Cardiac muscle cell (in vitro differentiated cells and primary cell): Measurements from ENCODE around the gene USP24. TPM values are rescaled to one million over a fixed set of nuclear protein-coding genes. Genes with fewer than 3 reads are reported as not detected.

Source experiments
- DNase-seq, 2 donors: peaks; one replicate each; pipeline versions ENCODE4 v3.0.0 to v3.0.0-alpha.2; 2010 to 2017; ENCODE audit warnings: low read depth in 1 of 2, low spot score in 1 of 2
- H3K27ac ChIP-seq: fragments of 200-600 bp; sonication (generic); 2 replicates; pipeline ENCODE4 v1.5.1; 2016
- H3K27me3 ChIP-seq: fragments of 200-600 bp; sonication (generic); 2 replicates; pipeline ENCODE4 v1.6.0; 2016; ENCODE audit warnings: control low read depth
- H3K36me3 ChIP-seq: fragments of 200-600 bp; sonication (generic); 2 replicates; pipeline ENCODE4 v1.5.1; 2016; ENCODE audit warnings: control low read depth
- H3K4me1 ChIP-seq: fragments of 200-600 bp; sonication (generic); 2 replicates; pipeline ENCODE4 v1.8.1; 2017; ENCODE audit warnings: low read depth, mild to moderate bottlenecking, mixed run types
- H3K4me3 ChIP-seq: fragments of 200-600 bp; sonication (generic); 2 replicates; pipeline ENCODE4 v1.5.1; 2016; ENCODE audit warnings: mild to moderate bottlenecking
- H3K9me3 ChIP-seq: fragments of 200-600 bp; sonication (generic); 2 replicates; pipeline ENCODE4 v1.5.1; 2017; ENCODE audit warnings: low read depth, mild to moderate bottlenecking, control low read depth
- CTCF ChIP-seq: IDR thresholded peaks from 2 replicates; pipeline ENCODE4 v1.5.1; 2012; ENCODE audit warnings: low read depth, mild to moderate bottlenecking, low read length
- polyA plus RNA-seq: library from polyadenylated mRNA; unstranded; fragments of >200 nt; fragmentation: Nextera tagmentation; extraction: Ambion mirVana; gene quantifications from 2 replicates; pipeline ENCODE4 v1.2.1, GENCODE V29; 2016
- total RNA-seq: library from RNA; depleted of rRNA; stranded (reverse); fragments of >200 nt; gene quantifications from 2 replicates; pipeline ENCODE4 v1.2.3, GENCODE V29; 2016

USP24 gene
- total and polyA plus RNA-seq, 2 experiments from 2014 or later, result 8.0 to 34.9 TPM

- Histone ChIP-seq H3K9me3 (no peaks in the 10 kb centered on the region), H3K27me3 (no peaks in the 10 kb centered on the region), H3K36me3 (no peaks in the 10 kb centered on the region), H3K4me1 (peaks cover 30% of the 10 kb centered on the region), H3K4me3 (peak overlapping the region; percentile 61), H3K27ac (no peak overlapping the region)
- no peak for TF ChIP-seq CTCF
- no peak for DNase-seq
Measured at GRCh38 chr1:55212349-55213150, 2.6 kb downstream of the USP24 start.

GRCh38 chr1:55211863-55212262, 3.3 kb downstream of the USP24 start:
- Histone ChIP-seq H3K4me3 (no peak overlapping the region), H3K27me3 (no peaks in the 10 kb centered on the region), H3K9me3 (no peaks in the 10 kb centered on the region), H3K4me1 (peaks cover 30% of the 10 kb centered on the region), H3K27ac (no peak overlapping the region), H3K36me3 (no peaks in the 10 kb centered on the region)
- no peak for DNase-seq
- no peak for TF ChIP-seq CTCF

GRCh38 chr1:55210990-55211801, 4.0 kb downstream of the USP24 start:
- H3K36me3 ChIP-seq, result no peaks in the 10 kb centered on the region
- peaks cover 34% of the 10 kb centered on the region for H3K4me1 ChIP-seq
- no peak for TF ChIP-seq CTCF
- DNase-seq, result no peak
- H3K27me3 ChIP-seq, result no peaks in the 10 kb centered on the region
- H3K27ac ChIP-seq, result peak overlapping the region; percentile 72
- H3K4me3 ChIP-seq, result no peak overlapping the region
- H3K9me3 ChIP-seq, result no peaks in the 10 kb centered on the region

GRCh38 chr1:55209247-55209646, 5.9 kb downstream of the USP24 start:
- Histone ChIP-seq H3K4me1 (peaks cover 46% of the 10 kb centered on the region), H3K36me3 (no peaks in the 10 kb centered on the region), H3K9me3 (no peaks in the 10 kb centered on the region), H3K27ac (no peak overlapping the region), H3K27me3 (no peaks in the 10 kb centered on the region), H3K4me3 (no peak overlapping the region)
- TF ChIP-seq CTCF, result no peak
- no peak for DNase-seq

- no peak for TF ChIP-seq CTCF
- peak overlapping the region; percentile 24 for H3K27ac ChIP-seq
- no peaks in the 10 kb centered on the region for H3K36me3 ChIP-seq
- H3K27me3 ChIP-seq, result no peaks in the 10 kb centered on the region
- no peak overlapping the region for H3K4me3 ChIP-seq
- peak in 1 of 2 donors; percentile 30 for DNase-seq
- no peaks in the 10 kb centered on the region for H3K9me3 ChIP-seq
- H3K4me1 ChIP-seq, result peaks cover 26% of the 10 kb centered on the region
Measured at GRCh38 chr1:55206210-55206609, 9.0 kb downstream of the USP24 start.
